ENCODE data around the gene GAREM1. TPM values are rescaled to one million over a fixed set of nuclear protein-coding genes. Genes with fewer than 3 reads are reported as not detected.
A peak's percentile ranks its signal among the peaks of the same experiment; 100 is the strongest.

Gene GAREM1
- total RNA-seq, 1 experiment from 2014 or later: 5.1 TPM

DNA sequence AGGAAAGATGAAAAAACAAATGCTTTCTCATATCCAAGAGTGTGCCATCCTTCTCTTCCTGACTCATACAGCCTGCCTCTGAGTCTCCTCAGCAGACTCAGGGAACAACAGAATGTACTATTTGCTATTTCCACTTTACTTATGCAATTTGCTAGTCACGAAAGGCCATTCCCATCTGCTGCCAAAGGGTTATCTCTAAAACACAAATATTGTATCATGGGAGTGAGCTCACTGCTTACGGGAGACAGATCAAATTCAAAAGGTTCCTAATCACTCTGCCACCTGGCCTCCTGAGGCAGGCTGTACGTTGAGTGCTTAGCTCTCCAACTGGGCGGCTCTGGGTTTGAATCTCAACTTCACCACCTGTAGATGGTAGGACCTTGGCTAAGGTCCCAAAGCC lies 92.0 kb downstream of the GAREM1 start:
- Histone ChIP-seq H3K4me1 (peaks cover 6% of the 10 kb centered on the region), H3K27me3 (no peaks in the 10 kb centered on the region), H3K9me3 (replicated peaks) (no peaks in the 10 kb centered on the region), H3K27ac (no peak overlapping the region), H3K36me3 (no peaks in the 10 kb centered on the region), H3K4me3 (no peak overlapping the region)
- no peak for DNase-seq

DNA sequence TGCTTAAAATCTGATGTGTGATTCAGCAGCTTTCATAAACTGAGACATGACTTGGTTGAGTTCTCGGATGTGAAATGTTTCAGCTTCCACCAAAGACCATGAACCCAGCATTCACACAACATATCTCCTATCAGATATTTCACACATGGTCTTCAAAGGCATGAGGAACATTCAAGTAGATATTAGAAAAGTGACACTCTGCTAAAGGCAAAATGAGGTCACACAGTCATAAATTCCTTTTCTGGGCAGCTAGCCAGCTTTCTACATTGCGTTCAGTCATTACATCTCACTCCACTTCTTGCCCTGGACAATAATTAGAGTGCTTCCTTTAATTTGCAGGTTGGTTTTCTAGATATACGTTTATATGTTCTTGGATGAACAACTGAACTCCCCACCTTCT lies 96.7 kb downstream of the GAREM1 start:
- Histone ChIP-seq H3K4me1 (peaks cover 7% of the 10 kb centered on the region), H3K27me3 (no peaks in the 10 kb centered on the region), H3K27ac (no peak overlapping the region), H3K4me3 (no peak overlapping the region), H3K9me3 (replicated peaks) (no peaks in the 10 kb centered on the region), H3K36me3 (no peaks in the 10 kb centered on the region)
- peak; percentile 9 to 59 for DNase-seq

DNA sequence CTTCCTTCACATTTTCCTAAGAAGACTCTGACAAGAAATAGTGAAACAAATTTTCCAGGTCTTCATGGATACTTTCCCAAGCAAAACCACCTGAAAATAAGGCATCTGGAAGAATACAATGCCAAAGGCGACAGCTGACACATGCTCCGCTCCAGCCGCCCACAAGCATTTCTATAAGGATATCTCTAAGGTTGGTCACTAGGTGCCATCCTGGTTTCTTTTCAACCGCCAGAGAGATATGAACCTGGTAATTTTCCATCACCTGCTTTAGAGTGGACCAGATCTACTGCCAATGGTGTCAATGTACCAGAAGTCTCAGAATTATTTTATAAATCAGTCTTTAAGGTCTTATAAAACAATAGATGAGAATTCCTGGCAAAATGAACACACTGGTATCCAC lies 97.2 kb downstream of the GAREM1 start:
- H3K27me3 ChIP-seq: no peaks in the 10 kb centered on the region
- no peak overlapping the region for H3K27ac ChIP-seq
- H3K4me1 ChIP-seq: peaks cover 7% of the 10 kb centered on the region
- H3K36me3 ChIP-seq: no peaks in the 10 kb centered on the region
- no peak for DNase-seq
- no peak overlapping the region for H3K4me3 ChIP-seq
- H3K9me3 ChIP-seq (replicated peaks): no peaks in the 10 kb centered on the region

DNA sequence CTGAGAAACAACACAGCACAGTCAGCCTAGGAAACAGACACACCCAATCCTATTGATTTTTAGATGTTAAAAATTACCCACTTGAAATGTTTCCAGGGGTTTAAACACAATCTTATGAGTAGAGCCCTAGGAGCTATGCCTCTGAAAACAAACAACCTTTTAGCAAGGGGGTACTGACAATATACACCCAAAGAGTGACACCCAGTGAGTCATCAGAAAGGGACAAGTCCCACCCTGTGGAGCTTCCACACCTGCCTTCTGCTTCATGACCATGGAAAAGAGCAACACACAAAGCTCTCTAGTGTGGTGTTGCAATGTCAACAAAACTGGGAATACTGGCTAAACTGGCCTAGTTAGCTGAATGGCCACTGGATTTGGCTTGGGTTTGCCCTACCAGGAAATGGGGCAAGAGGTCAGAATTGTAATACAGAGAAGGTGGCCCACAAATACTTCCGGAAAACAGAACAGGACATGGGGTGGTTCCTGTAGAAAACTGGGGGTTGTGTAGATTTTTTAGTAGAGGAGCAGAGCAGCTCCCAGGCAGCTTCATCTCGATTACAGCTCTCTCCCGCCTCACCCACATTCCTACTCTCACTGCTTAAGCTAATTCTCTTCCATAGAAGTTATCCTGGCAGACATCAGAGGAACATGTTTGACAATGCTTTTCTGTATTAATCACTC lies 98.2 kb downstream of the GAREM1 start:
- H3K27ac ChIP-seq: no peak overlapping the region
- DNase-seq: no peak
- H3K36me3 ChIP-seq: no peaks in the 10 kb centered on the region
- H3K27me3 ChIP-seq: no peaks in the 10 kb centered on the region
- no peak overlapping the region for H3K4me3 ChIP-seq
- H3K9me3 ChIP-seq (replicated peaks): no peaks in the 10 kb centered on the region
- H3K4me1 ChIP-seq: peaks cover 7% of the 10 kb centered on the region

DNA sequence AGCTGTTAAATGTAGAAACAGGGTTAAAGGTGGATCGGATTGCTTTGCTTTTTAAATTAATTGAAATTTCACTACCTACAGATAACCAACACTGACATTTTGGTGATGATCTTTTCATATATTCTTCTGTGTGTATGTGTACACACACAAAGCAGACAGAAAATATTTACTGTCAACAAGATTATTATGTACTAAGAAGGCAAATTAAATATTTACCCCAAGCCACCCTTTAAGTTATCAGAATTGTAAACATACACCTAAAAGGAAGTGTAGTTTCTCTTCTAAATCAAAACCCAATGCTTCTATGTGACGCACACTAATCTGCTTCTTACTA lies 98.7 kb downstream of the GAREM1 start:
- Histone ChIP-seq H3K36me3 (no peaks in the 10 kb centered on the region), H3K27ac (no peak overlapping the region), H3K9me3 (replicated peaks) (no peaks in the 10 kb centered on the region), H3K4me1 (peaks cover 7% of the 10 kb centered on the region), H3K4me3 (no peak overlapping the region), H3K27me3 (no peaks in the 10 kb centered on the region)
- DNase-seq: no peak

DNA sequence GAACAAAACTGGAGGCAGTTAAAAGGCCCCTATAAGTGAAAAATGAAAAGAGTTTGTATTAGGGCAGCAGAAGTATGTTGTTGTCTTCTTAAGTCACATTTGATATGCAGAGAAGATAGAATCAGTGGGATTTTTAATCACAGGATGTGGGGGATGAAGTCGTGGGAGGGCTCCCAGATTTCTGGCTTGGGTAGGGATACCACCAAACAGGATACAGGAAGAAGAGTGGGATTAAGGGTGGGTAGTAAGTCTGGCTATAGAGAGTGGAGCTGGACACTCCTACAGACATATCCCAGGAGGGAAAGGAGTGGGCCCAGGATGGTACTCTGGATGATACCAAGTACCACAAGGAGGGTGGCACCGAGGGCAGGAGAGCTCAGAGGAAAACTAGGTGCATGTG lies 99.3 kb downstream of the GAREM1 start:
- H3K27ac ChIP-seq: no peak overlapping the region
- no peaks in the 10 kb centered on the region for H3K27me3 ChIP-seq
- H3K9me3 ChIP-seq (replicated peaks): no peaks in the 10 kb centered on the region
- no peak for DNase-seq
- H3K36me3 ChIP-seq: no peaks in the 10 kb centered on the region
- H3K4me1 ChIP-seq: peaks cover 7% of the 10 kb centered on the region
- no peak overlapping the region for H3K4me3 ChIP-seq

DNA sequence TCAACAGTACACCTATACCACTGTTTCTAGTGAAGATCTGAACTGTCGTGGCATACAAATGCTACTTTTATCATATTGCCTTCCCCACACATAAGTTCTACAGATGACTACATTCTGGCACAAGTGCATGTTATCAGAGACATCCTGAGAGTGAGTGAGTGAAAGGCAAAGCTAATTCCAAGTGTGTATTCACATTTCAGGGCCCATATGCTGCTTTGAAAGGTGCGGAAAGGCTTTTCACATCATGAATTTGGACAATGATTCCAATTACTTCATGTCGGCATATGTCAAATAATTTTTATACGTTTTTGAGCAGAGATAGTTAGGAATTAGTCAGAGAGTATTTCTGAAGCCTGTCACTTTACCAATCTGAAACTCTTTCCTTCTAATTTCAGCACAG lies 101.7 kb downstream of the GAREM1 start:
- no peak for DNase-seq

DNA sequence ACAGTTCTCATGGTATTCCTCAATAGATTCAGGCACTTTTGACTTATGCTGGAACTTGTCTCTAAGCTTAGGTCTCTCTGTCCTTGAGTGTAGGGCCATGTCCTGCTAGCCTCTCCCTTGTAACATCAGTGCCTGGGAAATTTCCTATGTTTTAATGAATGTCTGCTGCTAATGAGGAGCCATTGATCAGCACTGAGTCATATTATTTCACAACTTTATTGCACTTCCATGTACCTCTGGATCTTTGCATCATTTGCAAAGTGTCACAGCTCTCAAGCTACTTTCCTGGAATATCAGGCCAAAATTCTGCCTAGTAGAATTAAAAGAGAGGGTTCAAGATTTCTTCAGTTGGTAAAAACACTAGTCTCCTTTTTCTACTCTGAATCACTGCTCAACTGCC lies 102.5 kb downstream of the GAREM1 start:
- Histone ChIP-seq H3K4me3 (no peak overlapping the region), H3K27me3 (no peaks in the 10 kb centered on the region), H3K27ac (no peak overlapping the region), H3K9me3 (replicated peaks) (no peaks in the 10 kb centered on the region), H3K4me1 (no peaks in the 10 kb centered on the region), H3K36me3 (no peaks in the 10 kb centered on the region)
- DNase-seq: no peak

More for the DNA sequence above, 101.7 kb downstream of the GAREM1 start:
- H3K27ac ChIP-seq: no peak overlapping the region
- H3K27me3 ChIP-seq: no peaks in the 10 kb centered on the region
- H3K4me3 ChIP-seq: no peak overlapping the region
- no peaks in the 10 kb centered on the region for H3K36me3 ChIP-seq
- H3K9me3 ChIP-seq (replicated peaks): no peaks in the 10 kb centered on the region
- peaks cover 4% of the 10 kb centered on the region for H3K4me1 ChIP-seq

DNA sequence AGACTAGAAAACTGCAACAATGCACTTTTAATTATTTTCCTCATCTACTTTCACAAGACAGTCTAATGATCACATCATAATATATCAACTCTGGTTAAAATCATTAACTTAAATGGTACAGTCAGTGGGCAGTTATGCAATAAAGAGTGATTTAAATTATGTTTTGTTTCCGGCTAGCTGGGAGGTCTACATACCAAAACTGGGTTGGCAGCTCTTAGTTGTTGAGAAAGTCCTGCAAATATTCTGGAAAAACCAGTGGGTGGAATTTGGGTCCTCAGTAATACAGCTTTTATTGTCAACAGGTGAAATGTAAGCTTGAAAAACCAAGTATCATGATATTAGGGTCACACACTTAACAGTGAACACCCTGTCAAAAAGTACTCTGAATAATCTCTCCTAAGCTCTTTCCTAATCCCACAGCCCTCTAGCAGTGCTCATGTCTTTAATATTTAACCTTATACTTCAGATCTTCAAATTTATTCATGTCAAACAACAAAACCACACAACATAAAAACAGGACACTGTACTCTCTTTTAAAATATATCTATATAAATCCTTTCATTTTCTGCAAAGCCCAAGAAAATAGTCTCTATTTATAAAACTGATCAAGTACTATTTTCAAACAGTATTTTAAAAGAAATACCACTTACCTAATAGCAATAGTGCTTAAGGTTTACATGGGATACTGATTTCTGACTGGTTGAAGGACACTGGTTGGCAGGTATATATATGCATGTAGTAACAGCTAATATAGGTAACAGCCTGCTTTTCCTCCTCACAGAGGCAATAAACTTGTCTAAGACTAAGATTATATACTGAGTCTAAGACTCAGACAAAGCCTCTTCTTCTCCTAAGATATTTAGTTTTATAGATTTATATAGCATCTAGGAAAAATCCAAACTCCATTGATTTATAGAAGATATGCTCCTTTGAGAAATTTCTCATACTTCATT lies 103.8 kb downstream of the GAREM1 start:
- Histone ChIP-seq H3K9me3 (replicated peaks) (no peaks in the 10 kb centered on the region), H3K27ac (no peak overlapping the region)
- DNase-seq: no peak

DNA sequence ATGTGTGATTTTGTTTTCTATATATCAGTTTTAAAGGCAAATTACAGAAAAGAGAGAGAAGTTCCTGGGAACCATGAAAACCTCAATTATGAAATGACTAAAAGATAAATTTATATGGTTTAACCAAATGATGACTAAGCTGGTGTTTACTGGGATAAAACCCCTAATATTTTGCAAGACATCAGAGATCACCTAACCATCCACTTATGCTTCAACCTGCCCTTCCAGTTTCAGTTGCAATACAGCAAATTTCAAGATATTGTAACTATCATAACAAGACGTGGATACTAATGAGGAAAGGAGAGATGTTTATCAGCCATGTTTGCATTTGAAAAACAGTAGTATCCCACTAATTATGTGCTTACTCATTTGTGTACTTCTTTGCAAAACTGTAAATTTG lies 108.2 kb downstream of the GAREM1 start:
- no peaks in the 10 kb centered on the region for H3K4me1 ChIP-seq
- no peaks in the 10 kb centered on the region for H3K9me3 ChIP-seq (replicated peaks)
- no peaks in the 10 kb centered on the region for H3K36me3 ChIP-seq
- no peak overlapping the region for H3K4me3 ChIP-seq
- no peak overlapping the region for H3K27ac ChIP-seq
- no peak for DNase-seq
- H3K27me3 ChIP-seq: no peaks in the 10 kb centered on the region

More for the DNA sequence above, 103.8 kb downstream of the GAREM1 start:
- H3K27me3 ChIP-seq: no peaks in the 10 kb centered on the region
- H3K4me1 ChIP-seq: no peaks in the 10 kb centered on the region
- no peaks in the 10 kb centered on the region for H3K36me3 ChIP-seq
- H3K4me3 ChIP-seq: no peak overlapping the region

DNA sequence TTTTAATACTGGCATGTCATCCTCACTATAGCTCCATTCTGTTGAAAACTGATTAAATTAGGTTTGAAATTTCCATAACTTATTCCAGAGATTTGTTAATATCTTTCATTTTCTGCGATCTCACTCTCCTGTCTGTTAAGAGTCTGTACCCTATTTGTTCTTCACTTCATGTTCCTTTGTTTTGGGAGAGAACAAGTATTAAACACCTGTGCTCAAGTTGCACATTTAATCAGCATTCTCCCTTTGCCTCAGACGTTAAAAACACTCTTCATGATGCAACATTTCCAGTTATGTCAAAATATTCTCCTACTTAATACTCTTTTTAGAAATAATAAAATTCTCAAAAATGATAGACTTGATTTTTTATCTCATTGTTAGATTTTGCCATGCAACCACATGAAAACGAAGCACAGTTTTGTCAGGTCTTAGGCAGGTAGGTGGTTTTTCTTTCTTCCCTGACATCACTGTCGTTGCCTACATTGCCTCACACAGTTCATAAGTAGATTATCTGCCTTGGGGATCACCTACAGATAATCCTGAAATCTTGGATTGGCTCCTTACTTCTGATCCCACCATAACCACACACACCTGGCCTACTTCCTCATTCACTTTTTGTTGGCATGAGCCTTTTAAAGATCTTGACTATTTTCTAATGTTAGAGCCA lies 109.9 kb downstream of the GAREM1 start:
- DNase-seq: no peak
- Histone ChIP-seq H3K27ac (no peak overlapping the region), H3K27me3 (no peaks in the 10 kb centered on the region), H3K36me3 (no peaks in the 10 kb centered on the region), H3K9me3 (replicated peaks) (no peaks in the 10 kb centered on the region), H3K4me1 (no peaks in the 10 kb centered on the region), H3K4me3 (no peak overlapping the region)

DNA sequence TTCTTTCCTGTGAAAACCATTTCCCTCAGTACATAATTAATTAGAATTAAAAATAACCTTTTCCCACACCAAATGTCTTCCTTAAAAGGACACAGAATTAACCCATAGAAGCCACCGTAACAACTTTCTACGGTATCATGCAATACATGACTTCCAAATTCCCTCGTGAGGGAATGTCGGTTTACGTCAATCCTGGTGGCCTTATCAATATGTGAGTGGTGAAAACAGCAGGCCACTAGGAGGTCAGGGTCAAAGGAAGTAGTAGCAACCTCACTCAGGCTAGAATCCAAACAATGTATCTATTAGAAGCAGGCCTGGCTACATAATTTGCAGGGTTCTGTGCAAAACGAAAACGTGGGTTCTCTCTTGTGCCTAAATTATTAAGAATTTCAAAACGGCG lies 112.2 kb downstream of the GAREM1 start:
- Histone ChIP-seq H3K4me1 (no peaks in the 10 kb centered on the region), H3K27me3 (no peaks in the 10 kb centered on the region), H3K4me3 (no peak overlapping the region), H3K36me3 (no peaks in the 10 kb centered on the region), H3K9me3 (replicated peaks) (no peaks in the 10 kb centered on the region), H3K27ac (no peak overlapping the region)
- no peak for DNase-seq

DNA sequence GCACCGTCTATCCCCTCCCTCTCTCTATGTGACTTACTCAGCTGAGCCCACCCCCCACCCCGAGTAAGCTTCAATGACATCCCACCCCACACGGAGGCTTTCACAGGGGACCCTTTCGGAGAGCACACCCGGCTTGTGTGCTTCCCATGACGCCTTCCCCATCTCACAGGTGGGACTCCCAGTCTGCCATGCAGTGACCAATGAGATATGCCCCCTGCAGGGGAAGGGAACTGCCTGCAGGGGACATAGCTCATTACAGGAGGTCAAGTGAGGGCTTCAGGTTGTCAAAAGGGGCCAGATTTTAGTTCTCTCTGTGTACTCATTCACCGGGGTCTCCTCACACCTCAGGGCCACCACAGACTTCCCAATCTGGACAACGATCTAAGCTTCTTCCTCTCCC lies 112.6 kb downstream of the GAREM1 start:
- Histone ChIP-seq H3K27me3 (no peaks in the 10 kb centered on the region), H3K27ac (no peak overlapping the region), H3K4me1 (no peaks in the 10 kb centered on the region), H3K4me3 (no peak overlapping the region), H3K9me3 (replicated peaks) (no peaks in the 10 kb centered on the region), H3K36me3 (no peaks in the 10 kb centered on the region)
- DNase-seq: no peak

DNA sequence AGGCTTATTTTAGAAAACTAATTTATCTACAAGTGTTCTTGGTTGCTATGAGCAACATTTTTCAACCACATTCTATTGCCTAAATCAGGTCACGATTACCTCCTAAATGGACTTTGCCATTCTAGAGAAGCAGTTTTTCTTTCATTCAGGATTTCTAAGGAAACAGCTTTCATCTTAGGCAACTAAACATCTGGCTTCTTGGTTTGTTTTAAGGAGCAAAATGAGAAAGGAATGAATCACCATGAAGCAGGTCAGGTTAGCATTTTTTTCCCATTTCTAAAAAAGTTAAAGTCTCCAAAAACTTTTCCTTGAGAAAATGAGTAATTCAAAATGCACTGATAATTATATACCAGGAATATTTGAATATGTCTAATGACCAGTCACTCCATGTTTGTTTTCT lies 114.8 kb downstream of the GAREM1 start:
- H3K27me3 ChIP-seq: no peaks in the 10 kb centered on the region
- H3K4me3 ChIP-seq: no peak overlapping the region
- no peak for DNase-seq
- no peak overlapping the region for H3K27ac ChIP-seq
- H3K9me3 ChIP-seq (replicated peaks): no peaks in the 10 kb centered on the region
- H3K4me1 ChIP-seq: no peaks in the 10 kb centered on the region
- H3K36me3 ChIP-seq: no peaks in the 10 kb centered on the region

DNA sequence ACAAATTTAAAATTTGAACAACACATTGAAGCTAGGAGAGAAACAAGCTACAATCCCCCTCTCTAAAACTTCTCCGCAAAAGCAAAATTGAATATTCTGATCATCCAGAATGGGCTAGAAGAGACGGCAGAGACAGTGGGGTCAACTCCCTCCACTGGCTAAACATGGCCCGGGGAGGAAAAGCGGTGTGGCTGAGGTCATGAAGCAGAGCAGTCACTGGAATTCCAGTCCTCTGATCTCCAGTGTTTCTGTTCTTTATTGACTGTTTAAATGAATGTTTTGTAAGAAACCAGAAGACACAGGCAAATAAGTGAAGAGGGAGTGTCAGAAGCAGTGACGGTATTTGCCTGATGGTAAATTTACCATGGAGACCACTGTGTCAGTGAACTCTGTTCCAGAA lies 116.2 kb downstream of the GAREM1 start:
- Histone ChIP-seq H3K36me3 (no peaks in the 10 kb centered on the region), H3K27me3 (no peaks in the 10 kb centered on the region), H3K27ac (no peak overlapping the region), H3K9me3 (replicated peaks) (no peaks in the 10 kb centered on the region), H3K4me3 (no peak overlapping the region), H3K4me1 (peaks cover 9% of the 10 kb centered on the region)
- DNase-seq: no peak
